ENCODE measurements around the gene CD99. TPM values are rescaled to one million over a fixed set of nuclear protein-coding genes. Genes with fewer than 3 reads are reported as not detected.
A peak's percentile ranks its signal among the peaks of the same experiment; 100 is the strongest.
"Not testable (repeated sequence)": the region's sequence is repeated elsewhere in the genome, so short reads cannot be mapped to it uniquely, and the experiment has no call there.

Gene CD99
- total and polyA plus RNA-seq, 8 donors, result 176 to 313 (median 247) TPM

- H3K36me3 ChIP-seq, result peaks cover 0 to 81% of the 10 kb centered on the region in 2 donors
- H3K27ac ChIP-seq, result no peak overlapping the region
- H3K4me1 ChIP-seq, result no peaks in the 10 kb centered on the region
- no peaks in the 10 kb centered on the region for H3K27me3 ChIP-seq
- DNase-seq (no peak), ATAC-seq (no peak)
- H3K9me3 ChIP-seq, result no peaks in the 10 kb centered on the region
- intact Hi-C loops (cut with DNase I), result no loop called here
- H3K4me3 ChIP-seq, result no peak overlapping the region
- TF ChIP-seq CTCF (IDR thresholded peaks at IDR 0.05), result no peak
These were observed 42.2 kb downstream of the CD99 start for GRCh38 chrX:2733286-2733685.

- no peak for TF ChIP-seq CTCF (IDR thresholded peaks at IDR 0.05)
- DNase-seq, result no peak
- H3K36me3 ChIP-seq, result peaks cover 0 to 81% of the 10 kb centered on the region in 2 donors
- no peak overlapping the region for H3K4me3 ChIP-seq
- no peak for ATAC-seq
- H3K27ac ChIP-seq, result no peak overlapping the region
- H3K4me1 ChIP-seq, result no peaks in the 10 kb centered on the region
- no peaks in the 10 kb centered on the region for H3K27me3 ChIP-seq
- no peaks in the 10 kb centered on the region for H3K9me3 ChIP-seq
- intact Hi-C loops (cut with DNase I), result no loop called here
These were observed 44.2 kb downstream of the CD99 start for GRCh38 chrX:2735270-2735669.

GRCh38 chrX:2740672-2741071, 49.6 kb downstream of the CD99 start:
- TF ChIP-seq CTCF (IDR thresholded peaks at IDR 0.05), result no peak
- intact Hi-C loops (cut with DNase I), result no loop called here
- H3K27me3 ChIP-seq, result no peaks in the 10 kb centered on the region
- no peak overlapping the region for H3K4me3 ChIP-seq
- H3K27ac ChIP-seq, result no peak overlapping the region
- H3K36me3 ChIP-seq, result peaks cover 0 to 68% of the 10 kb centered on the region in 2 donors
- ATAC-seq (no peak), DNase-seq (no peak)
- no peaks in the 10 kb centered on the region for H3K9me3 ChIP-seq
- no peaks in the 10 kb centered on the region for H3K4me1 ChIP-seq

- H3K36me3 ChIP-seq, result peaks cover 0 to 67% of the 10 kb centered on the region in 2 donors
- no peak for ATAC-seq
- no peak for TF ChIP-seq CTCF (IDR thresholded peaks at IDR 0.05)
- no peaks in the 10 kb centered on the region for H3K27me3 ChIP-seq
- no peaks in the 10 kb centered on the region for H3K4me1 ChIP-seq
- H3K4me3 ChIP-seq, result no peak overlapping the region
- DNase-seq, result no peak
- intact Hi-C loops (cut with DNase I), result no loop called here
- no peaks in the 10 kb centered on the region for H3K9me3 ChIP-seq
- no peak overlapping the region for H3K27ac ChIP-seq
These were observed 50.3 kb downstream of the CD99 start for GRCh38 chrX:2741386-2741785.

- H3K4me1 ChIP-seq; H3K4me3 ChIP-seq; H3K27me3 ChIP-seq; ATAC-seq; DNase-seq; intact Hi-C loops (cut with DNase I); H3K9me3 ChIP-seq: not testable (repeated sequence)
- Histone ChIP-seq H3K36me3 (peaks cover 0 to 24% of the 10 kb centered on the region in 2 donors), H3K27ac (peak overlapping the region in 1 of 2 donors; percentile 15)
These were observed 55.2 kb downstream of the CD99 start for GRCh38 chrX:2746250-2746649.

GRCh38 chrX:2748171-2748814, 57.2 kb downstream of the CD99 start:
- H3K36me3 ChIP-seq, result peaks cover 0 to 10% of the 10 kb centered on the region in 2 donors
- no peaks in the 10 kb centered on the region for H3K27me3 ChIP-seq
- no peaks in the 10 kb centered on the region for H3K4me1 ChIP-seq
- no peak for DNase-seq
- TF ChIP-seq CTCF (IDR thresholded peaks at IDR 0.05), result no peak
- no peak overlapping the region for H3K27ac ChIP-seq
- intact Hi-C loops (cut with DNase I), result no loop called here
- ATAC-seq, result no peak
- H3K4me3 ChIP-seq, result no peak overlapping the region
- H3K9me3 ChIP-seq, result no peaks in the 10 kb centered on the region

Measured in left lung (tissue), 10 donors.